GM12891 (cell line): ENCODE measurements around the gene STK11.
A peak's percentile ranks its signal among the peaks of the same experiment; 100 is the strongest.

ENCODE experiments used
- DNase-seq: peaks from one replicate; pipeline ENCODE4 v3.0.0; 2011; ENCODE audit warnings: low spot score; ENCODE audit not compliant: insufficient read length
- FAIRE-seq: peaks from 2 replicates; lab custom pipeline; 2011; peaks lifted over from hg19 to GRCh38; lab: Jason Lieb, UNC
- PAX5 ChIP-seq: IDR thresholded peaks from 2 replicates; pipeline ENCODE4 v1.6.1; 2011; ENCODE audit warnings: low read length, moderate library complexity, mild to moderate bottlenecking; ENCODE audit not compliant: insufficient read depth, severe bottlenecking
- POLR2A ChIP-seq: IDR thresholded peaks from 2 replicates; pipeline ENCODE4 v1.6.1; 2011; ENCODE audit warnings: low read depth, low read length, control low read depth
- POLR2AphosphoS5 ChIP-seq: IDR thresholded peaks from 2 replicates; pipeline ENCODE4 v1.6.1; 2011; ENCODE audit warnings: low read depth, low read length, control low read depth
- POU2F2 ChIP-seq: IDR thresholded peaks from 2 replicates; pipeline ENCODE4 v1.6.1; 2011; ENCODE audit warnings: low read depth, mild to moderate bottlenecking, control low read depth, low read length, moderate library complexity
- SPI1 ChIP-seq: IDR thresholded peaks from 2 replicates; pipeline ENCODE4 v1.6.1; 2011; ENCODE audit warnings: low read depth, low read length, control low read depth
- TAF1 ChIP-seq: IDR thresholded peaks from 2 replicates; pipeline ENCODE4 v1.6.1; 2011; ENCODE audit warnings: low read depth, low read length, control low read depth

Gene STK11

DNA sequence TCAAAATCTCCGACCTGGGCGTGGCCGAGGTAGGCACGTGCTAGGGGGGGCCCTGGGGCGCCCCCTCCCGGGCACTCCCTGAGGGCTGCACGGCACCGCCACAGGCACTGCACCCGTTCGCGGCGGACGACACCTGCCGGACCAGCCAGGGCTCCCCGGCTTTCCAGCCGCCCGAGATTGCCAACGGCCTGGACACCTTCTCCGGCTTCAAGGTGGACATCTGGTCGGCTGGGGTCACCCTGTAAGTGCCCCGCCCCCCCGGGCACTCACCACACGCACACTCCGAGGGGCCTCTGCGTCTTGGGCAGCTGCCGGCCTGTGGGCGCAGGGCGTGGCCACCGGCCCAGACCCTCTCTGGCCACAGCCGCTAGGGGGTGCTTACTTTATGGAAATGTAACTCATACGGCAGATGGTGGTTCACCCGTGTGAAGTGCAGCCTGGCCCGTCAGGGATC is 14.9 kb downstream of the STK11 start:
- no peak for DNase-seq
- no peak for FAIRE-seq
- TF ChIP-seq POLR2AphosphoS5 (no peak), POLR2A (no peak), PAX5 (no peak), SPI1 (no peak), TAF1 (no peak)

GRCh38 chr19:1220976-1221903 is 15.7 kb downstream of the STK11 start:
- DNase-seq (no peak), FAIRE-seq (peak; percentile 28)
- TF ChIP-seq SPI1: no peak
- no peak for TF ChIP-seq TAF1

DNA sequence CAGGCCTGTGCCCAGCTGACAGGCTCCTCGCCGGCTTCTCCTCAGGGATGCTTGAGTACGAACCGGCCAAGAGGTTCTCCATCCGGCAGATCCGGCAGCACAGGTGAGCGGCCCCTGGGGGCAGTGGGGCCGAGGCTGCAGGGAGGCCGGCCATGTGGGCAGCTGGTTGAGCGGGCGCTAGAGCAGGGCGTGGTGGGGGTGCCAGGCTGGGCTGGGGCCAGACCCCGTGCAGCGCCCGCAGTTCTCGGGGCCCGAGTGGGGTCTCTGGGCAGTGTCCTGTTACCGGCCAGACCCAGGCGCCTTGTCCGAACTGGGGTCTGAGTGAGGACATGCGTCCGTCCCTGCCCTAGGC is 16.3 kb downstream of the STK11 start:
- FAIRE-seq: no peak

DNA sequence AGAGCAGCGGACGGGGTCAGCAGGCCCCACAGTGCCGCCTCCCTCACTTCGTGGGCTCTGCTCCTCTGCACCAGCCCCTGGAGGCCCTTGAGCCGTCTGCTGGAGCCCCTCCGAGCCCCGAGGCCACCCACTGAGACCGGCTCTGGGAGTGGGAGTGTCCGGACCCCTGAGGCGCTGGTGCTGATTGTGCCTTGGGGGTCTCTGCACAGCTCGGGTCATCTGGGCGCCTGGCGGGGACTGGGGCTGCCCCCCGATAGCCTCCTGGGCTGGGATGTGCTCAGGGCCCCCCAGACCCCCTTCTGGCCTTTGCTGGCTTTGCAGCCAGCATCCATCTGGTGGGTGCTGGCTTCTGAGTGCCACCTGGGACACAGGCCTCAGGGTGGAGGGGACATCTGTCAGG is 16.8 kb downstream of the STK11 start:
- no peak for TF ChIP-seq SPI1
- TF ChIP-seq PAX5: no peak
- TF ChIP-seq POLR2AphosphoS5: no peak
- TF ChIP-seq TAF1: no peak
- no peak for TF ChIP-seq POLR2A
- no peak for TF ChIP-seq POU2F2
- FAIRE-seq (no peak), DNase-seq (no peak)

More for the DNA sequence above, 16.3 kb downstream of the STK11 start:
- no peak for DNase-seq
- TF ChIP-seq TAF1 (no peak), POLR2A (no peak), POU2F2 (no peak), POLR2AphosphoS5 (no peak), SPI1 (no peak)

GRCh38 chr19:1223018-1223855 is 17.7 kb downstream of the STK11 start:
- FAIRE-seq (peak; percentile 84), DNase-seq (peak; percentile 88)
- no peak for TF ChIP-seq POLR2AphosphoS5
- TF ChIP-seq POU2F2: no peak
- TF ChIP-seq TAF1: no peak
- TF ChIP-seq SPI1: no peak
- TF ChIP-seq POLR2A: no peak
- TF ChIP-seq PAX5: no peak

GRCh38 chr19:1224047-1224825 is 18.7 kb downstream of the STK11 start:
- DNase-seq (no peak), FAIRE-seq (no peak)
- TF ChIP-seq SPI1: no peak
- no peak for TF ChIP-seq POLR2AphosphoS5
- TF ChIP-seq POLR2A: no peak
- TF ChIP-seq POU2F2: no peak
- no peak for TF ChIP-seq PAX5
- no peak for TF ChIP-seq TAF1

DNA sequence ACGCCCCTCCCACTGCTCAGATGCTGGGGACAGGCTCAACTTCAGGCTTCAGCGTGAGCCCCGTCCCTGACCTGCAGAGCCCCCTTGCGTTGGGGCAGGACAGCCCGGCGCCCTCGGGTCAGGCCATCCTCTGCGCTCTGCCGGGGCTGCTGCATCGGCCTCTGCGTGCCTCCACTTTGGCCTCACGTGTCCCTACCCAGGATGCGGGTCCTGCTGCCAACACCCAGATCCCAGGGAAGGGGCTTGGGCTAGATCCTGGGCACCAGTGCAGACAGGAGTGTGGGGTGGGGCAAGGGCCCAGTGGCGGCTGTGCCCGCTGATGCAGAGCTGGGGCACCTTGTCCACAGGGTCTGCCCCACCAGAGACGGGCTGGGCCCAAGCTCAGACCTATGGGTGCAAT is 19.3 kb downstream of the STK11 start:
- TF ChIP-seq PAX5 (no peak), POLR2A (no peak), POLR2AphosphoS5 (no peak), POU2F2 (no peak), TAF1 (no peak), SPI1 (no peak)
- FAIRE-seq (no peak), DNase-seq (no peak)

DNA sequence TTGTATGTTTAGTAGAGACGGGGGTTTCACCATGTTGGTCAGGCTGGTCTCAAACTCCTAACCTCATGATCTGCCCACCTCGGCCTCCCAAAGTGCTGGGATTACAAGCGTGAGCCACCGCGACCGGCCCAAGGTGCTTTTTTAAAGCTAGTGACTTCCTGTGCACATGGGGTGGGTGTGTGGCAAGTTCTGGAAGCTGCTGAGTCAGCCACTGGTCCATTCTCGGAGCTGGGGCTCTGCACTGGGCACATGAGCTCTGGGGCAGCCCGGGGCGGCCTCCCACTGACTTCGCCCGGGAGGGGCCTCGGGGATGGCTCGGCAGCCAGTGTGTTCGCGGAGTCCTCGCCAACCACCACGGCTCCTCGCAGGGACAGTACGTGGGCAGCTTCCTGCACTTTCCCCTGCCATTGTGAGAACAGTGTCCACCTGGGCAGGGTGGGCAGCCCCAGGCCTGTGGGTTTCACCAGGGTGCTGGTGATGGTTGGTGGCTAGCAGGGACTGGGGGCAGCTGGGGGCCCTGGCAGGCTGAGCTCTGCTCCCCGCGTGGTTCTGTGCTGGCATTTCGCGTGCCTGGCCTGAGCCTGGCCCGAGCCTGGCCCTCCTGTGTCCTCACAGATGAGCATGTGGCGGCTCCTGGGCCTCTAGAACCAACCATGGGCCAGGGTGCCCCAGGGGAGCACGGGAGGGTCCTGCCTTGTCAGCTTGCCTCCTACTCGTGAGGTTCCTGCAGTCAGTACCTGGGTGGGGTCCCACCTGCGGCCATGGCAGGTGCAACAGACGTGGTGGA is 20.1 kb downstream of the STK11 start:
- no peak for FAIRE-seq
- TF ChIP-seq SPI1: no peak
- no peak for DNase-seq

- DNase-seq (no peak), FAIRE-seq (no peak)
- TF ChIP-seq POLR2A: no peak
- no peak for TF ChIP-seq POU2F2
- no peak for TF ChIP-seq PAX5
- TF ChIP-seq POLR2AphosphoS5: no peak
- TF ChIP-seq TAF1: no peak
- TF ChIP-seq SPI1: no peak
Observed at GRCh38 chr19:1226227-1226518, 20.6 kb downstream of the STK11 start.
